ENCODE measurements around the gene GSTP1. TPM values are rescaled to one million over a fixed set of nuclear protein-coding genes. Genes with fewer than 3 reads are reported as not detected.
A peak's percentile ranks its signal among the peaks of the same experiment; 100 is the strongest.
"Not testable (repeated sequence)": the region's sequence is repeated elsewhere in the genome, so short reads cannot be mapped to it uniquely, and the experiment has no call there.

Gene GSTP1
- total and polyA plus RNA-seq, 9 of the 15 experiments (the other 6 are each of a cell fraction or from before 2014, with no cell fraction given): 592 to 2,150 (median 1,204) TPM

GRCh38 chr11:67621928-67622327, 38.3 kb downstream of the GSTP1 start:
- Histone ChIP-seq H3K79me2 (ENCODE audit: control insufficient read depth, insufficient read depth, low read length) (peaks cover 19% of the 10 kb centered on the region), H3K4me2 (ENCODE audit: insufficient read depth, low read length) (peak overlapping the region; percentile 79; the same call in 1 of the 2 replicates), H3K4me3 (peak overlapping the region; percentile 48)
- H2AFZ ChIP-seq (ENCODE audit: low read depth, low read length); H3K36me3 ChIP-seq (ENCODE audit: control insufficient read depth, insufficient read depth, low read length); H4K20me1 ChIP-seq (replicated peaks; ENCODE audit: control insufficient read depth, insufficient read depth, low read length); in situ Hi-C loops (cut with MboI); H3K9me1 ChIP-seq (ENCODE audit: control insufficient read depth, insufficient read depth, low read length); H3K27me3 ChIP-seq (ENCODE audit: control insufficient read depth in 2 of 2, insufficient read depth in 2 of 2, low read length in 2 of 2); intact Hi-C loops (cut with micrococcal nuclease); POLR2A ChIA-PET; H3K27ac ChIP-seq (ENCODE audit: extremely low read depth, low read depth, low read length); H3K4me1 ChIP-seq (replicated peaks in 1 of 2; ENCODE audit: control insufficient read depth in 2 of 2, insufficient read depth in 2 of 2, low read length in 2 of 2); H3K9ac ChIP-seq (ENCODE audit: insufficient read depth in 1 of 2, low read depth in 2 of 2, low read length in 2 of 2); CTCF ChIA-PET (ENCODE audit: low intra/inter-chr PET ratio); BruUV-seq (replicated peaks); ATAC-seq; DNase-seq (ENCODE audit: extremely low read depth in 1 of 4, low spot score in 3 of 4); H3K9me3 ChIP-seq (replicated peaks; ENCODE audit: control insufficient read depth, insufficient read depth, low read depth, low read length); FAIRE-seq: not testable (repeated sequence)
- 24% methylated on average over 3 of the region's 3 CpGs for WGBS (ENCODE audit: insufficient coverage, low coverage, missing lambda C conversion rate)

- peaks cover 19% of the 10 kb centered on the region for H3K79me2 ChIP-seq (ENCODE audit: control insufficient read depth, insufficient read depth, low read length)
- in situ Hi-C loops (cut with MboI); H3K9me1 ChIP-seq (ENCODE audit: control insufficient read depth, insufficient read depth, low read length); intact Hi-C loops (cut with micrococcal nuclease); CTCF ChIA-PET (ENCODE audit: low intra/inter-chr PET ratio); H3K9me3 ChIP-seq (replicated peaks; ENCODE audit: control insufficient read depth, insufficient read depth, low read depth, low read length); H3K27me3 ChIP-seq (ENCODE audit: control insufficient read depth in 2 of 2, insufficient read depth in 2 of 2, low read length in 2 of 2); H3K9ac ChIP-seq (ENCODE audit: insufficient read depth in 1 of 2, low read depth in 2 of 2, low read length in 2 of 2); DNase-seq (ENCODE audit: extremely low read depth in 1 of 4, low spot score in 3 of 4); ATAC-seq; BruUV-seq (replicated peaks); H3K4me3 ChIP-seq; H4K20me1 ChIP-seq (replicated peaks; ENCODE audit: control insufficient read depth, insufficient read depth, low read length); H3K27ac ChIP-seq (ENCODE audit: extremely low read depth, low read depth, low read length); H3K4me2 ChIP-seq (ENCODE audit: insufficient read depth, low read length); POLR2A ChIA-PET; H2AFZ ChIP-seq (ENCODE audit: low read depth, low read length); FAIRE-seq: not testable (repeated sequence)
- H3K36me3 ChIP-seq (ENCODE audit: control insufficient read depth, insufficient read depth, low read length): peaks cover 11% of the 10 kb centered on the region; the same call in 1 of the 3 replicates
- H3K4me1 ChIP-seq (replicated peaks in 1 of 2; ENCODE audit: control insufficient read depth in 2 of 2, insufficient read depth in 2 of 2, low read length in 2 of 2): peaks cover 0 to 15% of the 10 kb centered on the region in 2 experiments; a peak in 2 of 5 replicates
- WGBS (ENCODE audit: insufficient coverage, low coverage, missing lambda C conversion rate): 79% methylated on average over 2 of the region's 7 CpGs
These were observed 39.3 kb downstream of the GSTP1 start for GRCh38 chr11:67622905-67623304.
